Measurements from ENCODE around the gene MYOZ3. TPM values are rescaled to one million over a fixed set of nuclear protein-coding genes. Genes with fewer than 3 reads are reported as not detected.
A peak's percentile ranks its signal among the peaks of the same experiment; 100 is the strongest.

Gene MYOZ3
- total RNA-seq, 1 donor from 2014 or later = not detected

GRCh38 chr5:150627731-150628545, 33.1 kb upstream of the MYOZ3 start:
- no peak for ATAC-seq

- peak; percentile 42 for ATAC-seq
Observed at GRCh38 chr5:150628936-150629485, 32.0 kb upstream of the MYOZ3 start.

GRCh38 chr5:150630016-150630415, 31.0 kb upstream of the MYOZ3 start:
- no peak for ATAC-seq

- ATAC-seq = no peak
Observed at GRCh38 chr5:150630461-150631325, 30.4 kb upstream of the MYOZ3 start.

GRCh38 chr5:150631326-150631701, 29.7 kb upstream of the MYOZ3 start:
- ATAC-seq = no peak

- no peak for ATAC-seq
Observed at GRCh38 chr5:150632305-150633160, 28.5 kb upstream of the MYOZ3 start.

- no peak for ATAC-seq
Observed at GRCh38 chr5:150633429-150633828, 27.6 kb upstream of the MYOZ3 start.

GRCh38 chr5:150636391-150637244, 24.4 kb upstream of the MYOZ3 start:
- ATAC-seq = peak; percentile 32

- ATAC-seq = no peak
Observed at GRCh38 chr5:150637245-150638052, 23.6 kb upstream of the MYOZ3 start.

- ATAC-seq = no peak
Observed at GRCh38 chr5:150638053-150638444, 23.0 kb upstream of the MYOZ3 start.

- ATAC-seq = no peak
Observed at GRCh38 chr5:150638488-150639376, 22.3 kb upstream of the MYOZ3 start.

- ATAC-seq = no peak
Observed at GRCh38 chr5:150639377-150639692, 21.7 kb upstream of the MYOZ3 start.

- no peak for ATAC-seq
Observed at GRCh38 chr5:150639751-150640150, 21.3 kb upstream of the MYOZ3 start.

GRCh38 chr5:150640311-150641005, 20.6 kb upstream of the MYOZ3 start, which contains the start of gene SYNPO:
TSS of gene SYNPO (plus strand) at chr5:150640660. CDS start at chr5:150648276, 7,616 bp downstream.
- ATAC-seq = peak; percentile 41

GRCh38 chr5:150641006-150641570, 20.0 kb upstream of the MYOZ3 start:
- ATAC-seq = peak; percentile 40

- ATAC-seq = no peak
Observed at GRCh38 chr5:150641824-150642566, 19.1 kb upstream of the MYOZ3 start.

GRCh38 chr5:150642567-150642927, 18.5 kb upstream of the MYOZ3 start:
- peak; percentile 40 for ATAC-seq

Measured in esophagus mucosa (tissue), 1 donor.